ENCODE data around the gene VAV3.
"Not testable (repeated sequence)": the region's sequence is repeated elsewhere in the genome, so short reads cannot be mapped to it uniquely, and the experiment has no call there.

The VAV3 gene

GRCh38 chr1:107702946-107703571 lies 261.9 kb downstream of the VAV3 start:
- H3K4me3 ChIP-seq: no peak overlapping the region
- no peak for DNase-seq (ENCODE audit: low spot score)
- TF ChIP-seq CTCF (IDR thresholded peaks at IDR 0.05): no peak

GRCh38 chr1:107700651-107701050 lies 264.3 kb downstream of the VAV3 start:
- H3K27ac ChIP-seq; DNase-seq (ENCODE audit: low spot score); H3K4me3 ChIP-seq: not testable (repeated sequence)

More at GRCh38 chr1:107702946-107703571, 261.9 kb downstream of the VAV3 start:
- no peak overlapping the region for H3K27ac ChIP-seq

GRCh38 chr1:107698161-107698560 lies 266.8 kb downstream of the VAV3 start:
- Histone ChIP-seq H3K4me3 (no peak overlapping the region), H3K27ac (no peak overlapping the region)
- no peak for TF ChIP-seq CTCF (IDR thresholded peaks at IDR 0.05)

GRCh38 chr1:107695341-107695740 lies 269.6 kb downstream of the VAV3 start:
- TF ChIP-seq CTCF (IDR thresholded peaks at IDR 0.05): no peak
- no peak for DNase-seq (ENCODE audit: low spot score)
- Histone ChIP-seq H3K27ac (no peak overlapping the region), H3K4me3 (no peak overlapping the region)

More at GRCh38 chr1:107698161-107698560, 266.8 kb downstream of the VAV3 start:
- no peak for DNase-seq (ENCODE audit: low spot score)

GRCh38 chr1:107692580-107693345 lies 272.2 kb downstream of the VAV3 start:
- TF ChIP-seq CTCF (IDR thresholded peaks at IDR 0.05): no peak
- DNase-seq (ENCODE audit: low spot score): no peak
- no peak overlapping the region for H3K27ac ChIP-seq
- no peak overlapping the region for H3K4me3 ChIP-seq

GRCh38 chr1:107691540-107691939 lies 273.4 kb downstream of the VAV3 start:
- no peak for TF ChIP-seq CTCF (IDR thresholded peaks at IDR 0.05)
- no peak overlapping the region for H3K4me3 ChIP-seq
- DNase-seq (ENCODE audit: low spot score): no peak
- H3K27ac ChIP-seq: no peak overlapping the region

GRCh38 chr1:107690491-107690890 lies 274.5 kb downstream of the VAV3 start:
- Histone ChIP-seq H3K4me3 (no peak overlapping the region), H3K27ac (no peak overlapping the region)
- no peak for TF ChIP-seq CTCF (IDR thresholded peaks at IDR 0.05)
- DNase-seq (ENCODE audit: low spot score): no peak
